HT-29 (cell line): Measurements from ENCODE around the gene AADACL4. TPM values are rescaled to one million over a fixed set of nuclear protein-coding genes. Genes with fewer than 3 reads are reported as not detected.
"Not testable (repeated sequence)": the region's sequence is repeated elsewhere in the genome, so short reads cannot be mapped to it uniquely, and the experiment has no call there.

Experiments used
- DNase-seq: peaks from one replicate; pipeline ENCODE4 v3.0.0-alpha.2; 2015; ENCODE audit warnings: low spot score
- total RNA-seq: library from RNA; depleted of rRNA; stranded (reverse); fragments of >200 nt; shearing (Covaris generic); gene quantifications from 2 replicates; pipeline ENCODE4 v1.2.3, GENCODE V29; 2014

The AADACL4 gene
- total RNA-seq, 1 experiment from 2014 or later, result not detected

- no peak for DNase-seq
These were observed 14.4 kb upstream of the AADACL4 start for GRCh38 chr1:12629511-12629956.

GRCh38 chr1:12629985-12630760 is 13.7 kb upstream of the AADACL4 start:
- DNase-seq, result no peak

- no peak for DNase-seq
These were observed 12.8 kb upstream of the AADACL4 start for GRCh38 chr1:12630946-12631530.

- DNase-seq, result no peak
These were observed 12.3 kb upstream of the AADACL4 start for GRCh38 chr1:12631571-12631970.

- DNase-seq, result no peak
These were observed 9.7 kb upstream of the AADACL4 start for GRCh38 chr1:12634156-12634555.

GRCh38 chr1:12634696-12635202 is 9.1 kb upstream of the AADACL4 start:
- no peak for DNase-seq

DNA sequence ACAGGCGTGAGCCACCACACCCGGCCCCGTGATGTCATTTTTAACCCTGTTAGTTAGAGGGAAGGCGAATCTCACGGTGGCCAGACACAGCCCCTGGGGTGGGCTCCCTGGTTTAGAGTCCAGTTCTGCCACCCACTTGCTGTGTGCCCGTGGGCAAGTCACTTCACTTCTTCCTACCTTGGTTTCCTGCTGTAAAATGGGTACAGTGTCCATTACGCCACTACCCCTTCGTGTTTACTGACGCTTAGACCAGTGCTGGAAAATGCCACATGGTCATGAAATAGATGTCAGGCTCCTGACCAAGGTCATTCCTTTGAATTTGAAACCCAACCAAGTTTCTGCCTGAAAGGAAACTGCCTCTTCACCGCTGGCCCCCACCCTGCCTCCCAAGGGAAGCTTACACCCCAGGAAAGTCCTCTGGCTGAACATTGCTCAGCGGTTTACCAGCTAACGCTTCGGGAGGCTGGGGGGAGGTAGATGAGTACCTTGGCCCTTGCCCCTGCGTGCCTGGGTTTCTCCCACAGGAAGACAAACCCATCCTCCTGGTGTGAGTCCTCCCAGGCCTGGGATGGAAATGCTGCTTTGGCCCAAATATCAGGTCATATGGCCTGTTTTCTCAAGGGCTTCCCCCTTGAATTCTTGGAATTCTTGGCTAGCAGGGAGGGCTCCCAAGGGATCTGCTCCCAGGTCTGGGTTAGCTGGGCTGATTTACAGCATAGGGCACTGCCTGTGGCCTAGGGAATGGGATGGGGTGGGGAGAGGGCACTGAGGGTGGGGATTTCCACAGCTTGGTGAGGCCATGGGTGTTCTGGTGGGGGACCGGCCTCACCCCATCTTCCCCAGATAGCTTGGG is 7.6 kb upstream of the AADACL4 start:
- DNase-seq, result no peak

DNA sequence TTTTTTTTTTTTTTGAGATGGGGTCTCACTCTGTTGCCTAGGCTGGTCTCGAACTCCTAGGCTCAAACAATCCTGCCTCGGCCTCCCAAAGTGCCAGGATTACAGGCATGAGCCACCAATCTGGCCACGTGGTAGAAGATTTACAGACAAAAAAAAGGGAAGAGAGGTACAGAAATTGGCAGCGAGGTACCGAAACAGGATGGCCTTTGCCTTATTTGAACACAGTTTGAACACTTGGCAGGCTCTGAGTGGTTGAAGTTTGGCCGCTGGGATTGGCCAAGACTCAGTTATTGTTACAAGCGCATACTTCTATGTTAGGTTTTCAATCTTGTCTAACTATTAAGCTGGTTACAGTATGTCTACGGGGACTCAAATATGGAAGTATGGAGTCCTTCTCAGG is 6.2 kb upstream of the AADACL4 start:
- DNase-seq, result no peak

DNA sequence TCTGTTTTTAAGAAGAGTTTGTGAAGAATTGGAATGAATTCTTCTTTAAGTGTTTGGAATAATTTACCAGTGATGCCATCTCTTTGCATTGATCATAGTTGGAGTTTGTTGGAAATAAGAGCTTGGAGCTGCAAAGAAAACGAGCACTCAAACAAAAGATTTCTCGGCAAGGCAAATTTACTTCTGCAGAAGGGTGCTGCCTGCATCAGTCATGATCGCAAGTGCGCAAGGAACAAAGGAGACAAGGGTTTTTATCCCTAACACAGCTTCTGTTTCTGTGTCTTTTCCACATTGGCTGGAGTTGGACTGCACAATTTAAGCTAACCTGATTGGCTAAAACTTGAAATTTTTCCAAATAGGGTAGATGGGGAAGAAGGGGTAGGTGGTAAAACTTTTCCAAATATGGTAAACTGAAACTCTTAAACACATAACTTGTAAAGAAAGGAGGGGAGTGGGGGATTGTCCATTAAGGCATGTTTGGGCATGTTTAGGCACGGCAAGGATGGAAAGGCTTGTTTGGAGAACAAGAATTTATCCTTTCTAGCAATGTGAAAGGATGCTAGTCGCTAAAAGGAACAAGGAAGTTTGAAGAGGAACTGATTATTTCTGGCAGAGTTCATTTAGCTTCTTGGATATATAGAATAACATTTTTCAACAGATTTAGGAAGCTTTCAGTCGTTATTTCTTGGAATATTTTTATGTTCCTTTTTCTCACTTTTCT is 3.5 kb upstream of the AADACL4 start:
- DNase-seq, result no peak

DNA sequence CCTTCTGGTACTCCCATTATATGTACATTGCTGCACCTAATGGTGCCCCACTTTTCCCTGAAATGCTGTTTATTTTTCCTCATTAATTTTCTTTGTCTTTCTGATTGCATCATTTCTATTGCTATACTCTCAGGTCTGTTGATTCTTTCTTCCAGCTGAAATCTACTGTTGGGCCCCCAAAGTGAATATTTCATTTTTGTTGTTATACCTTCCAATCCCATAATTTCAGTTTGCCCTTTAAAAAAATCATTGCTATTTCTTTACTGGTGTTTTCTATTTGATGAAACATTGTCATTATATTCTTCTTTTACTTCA is 3.0 kb upstream of the AADACL4 start:
- DNase-seq, result no peak

DNA sequence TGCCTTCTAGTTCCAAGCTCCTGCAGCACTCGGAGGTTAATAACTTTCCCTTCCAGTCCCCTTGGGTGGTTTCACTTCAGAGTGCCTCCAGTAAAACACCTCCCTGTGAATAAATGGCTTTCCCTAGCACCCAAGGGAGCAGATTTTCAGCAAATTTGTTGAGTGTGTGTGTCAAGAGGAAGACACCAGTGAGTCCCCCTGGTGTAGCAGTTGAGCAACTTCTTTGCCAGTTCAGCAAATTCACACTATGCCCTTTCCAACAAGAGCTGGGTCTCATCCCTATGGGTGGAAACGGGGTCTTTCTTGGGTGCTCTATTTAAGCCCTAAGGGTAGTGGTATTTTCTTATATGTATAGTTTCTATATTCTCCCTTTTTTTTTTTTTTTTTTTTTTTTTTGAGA is 806 bp upstream of the AADACL4 start:
- no peak for DNase-seq

DNA sequence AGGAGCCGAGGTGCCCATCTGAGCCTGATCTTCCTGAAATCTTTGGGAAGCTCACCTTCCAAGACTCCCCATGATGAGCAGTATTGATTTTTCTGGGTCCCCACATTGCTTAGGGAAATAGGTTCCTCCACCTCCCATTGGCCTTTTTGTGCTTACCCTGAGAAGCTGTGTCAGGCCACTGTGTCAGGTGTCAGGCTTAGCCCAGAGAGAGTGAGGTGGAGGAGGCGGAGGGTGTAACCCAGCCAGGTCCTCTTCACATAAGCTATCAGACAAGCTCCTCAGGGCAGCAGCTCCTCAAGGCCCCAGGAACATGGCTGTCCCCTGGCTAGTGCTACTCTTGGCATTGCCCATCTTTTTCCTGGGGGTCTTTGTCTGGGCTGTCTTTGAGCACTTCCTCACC is 352 bp downstream of the AADACL4 start:
- DNase-seq, result no peak

GRCh38 chr1:12644829-12645228 is 944 bp downstream of the AADACL4 start:
- no peak for DNase-seq

- DNase-seq, result not testable (repeated sequence)
These were observed 1.5 kb downstream of the AADACL4 start for GRCh38 chr1:12645401-12645800.

DNA sequence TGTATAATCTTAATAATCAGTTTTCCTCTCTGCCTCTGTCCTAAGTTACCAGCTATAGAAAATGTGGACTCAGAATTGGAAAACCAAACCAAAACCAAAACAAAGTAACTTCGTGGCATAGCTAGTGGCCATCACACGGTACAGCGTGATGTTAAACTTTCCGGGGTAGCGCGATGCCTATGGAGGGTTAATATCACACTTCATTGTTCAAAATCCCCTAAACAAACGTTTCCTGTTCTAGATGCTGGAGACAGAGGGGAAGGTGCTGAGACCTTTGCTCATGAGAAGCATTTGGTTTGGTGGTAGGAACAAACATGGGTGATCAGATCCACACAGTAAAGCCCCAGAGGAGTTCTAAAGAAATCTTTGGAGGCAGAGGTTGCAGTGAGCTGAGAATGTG is 4.9 kb downstream of the AADACL4 start:
- DNase-seq, result no peak

GRCh38 chr1:12649971-12650421 is 6.1 kb downstream of the AADACL4 start:
- DNase-seq, result no peak

DNA sequence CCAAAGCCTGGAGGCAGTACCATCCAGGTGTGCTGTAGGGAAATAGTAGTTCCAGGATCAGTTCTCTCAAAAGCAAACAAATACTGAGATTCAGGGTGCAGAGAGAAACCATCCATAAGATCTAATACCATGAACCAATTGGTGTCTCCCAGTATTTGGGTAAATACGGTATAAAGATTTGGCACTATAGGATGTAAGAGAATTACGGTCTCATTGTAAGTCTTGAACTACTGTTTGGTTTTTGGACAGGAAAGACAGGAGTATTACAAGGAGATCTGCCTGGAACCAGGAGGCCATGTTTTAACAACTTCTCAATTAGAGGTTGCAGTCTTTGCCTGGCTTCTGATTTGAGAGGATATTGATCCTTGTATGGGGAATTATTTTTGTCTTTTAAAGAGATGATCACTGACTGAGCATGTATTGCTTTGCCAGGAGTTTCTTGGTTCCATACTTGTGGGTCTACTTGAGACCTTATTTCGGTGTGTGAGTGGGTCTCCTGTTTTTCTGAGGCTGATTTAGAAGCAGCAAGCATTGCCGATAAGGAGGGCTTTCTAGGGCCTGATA is 10.2 kb downstream of the AADACL4 start:
- DNase-seq, result peak; percentile 55

DNA sequence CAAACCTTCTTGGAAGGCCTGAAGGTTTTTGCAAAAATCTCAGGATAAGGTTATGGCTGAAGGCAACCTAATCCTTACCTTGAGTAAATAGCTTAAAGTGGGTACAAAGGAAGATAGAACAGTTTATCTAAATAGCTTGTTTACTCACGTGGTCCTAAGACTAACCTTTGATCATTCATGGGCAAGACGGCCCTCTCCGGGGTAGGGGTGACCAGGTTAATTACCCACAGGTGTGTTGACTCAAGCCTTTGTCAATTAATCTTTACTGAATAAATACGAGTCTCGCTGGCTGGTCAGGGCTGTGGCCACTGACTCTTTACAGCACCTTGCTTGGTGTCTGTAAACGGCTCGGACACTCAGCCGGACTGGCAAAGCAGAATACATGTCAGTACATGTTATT is 10.8 kb downstream of the AADACL4 start:
- DNase-seq, result peak; percentile 62

DNA sequence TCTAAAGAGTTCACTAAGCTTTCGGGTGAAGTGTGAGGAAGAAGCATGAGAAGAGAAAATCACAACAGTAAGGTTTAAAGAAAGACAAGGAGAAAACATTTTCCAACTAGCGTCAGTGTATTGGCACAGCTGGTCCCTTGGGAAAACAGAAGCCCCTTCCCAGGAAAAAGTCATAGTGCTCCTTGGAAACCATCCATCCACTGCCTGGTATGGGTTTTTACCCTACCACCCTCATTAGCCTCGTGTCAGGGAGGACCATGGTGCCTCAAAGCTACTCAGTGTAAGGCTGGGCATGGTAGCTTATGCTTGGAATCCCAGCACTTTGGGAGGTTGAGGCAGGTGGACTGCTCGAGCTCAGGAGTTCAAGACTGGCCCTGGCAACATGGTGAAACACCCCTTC is 12.7 kb downstream of the AADACL4 start:
- no peak for DNase-seq

- DNase-seq, result no peak
These were observed 13.4 kb downstream of the AADACL4 start for GRCh38 chr1:12657060-12657884.
